Breast epithelium (tissue), 4 donors: ENCODE data around the gene EPHA4. TPM values are rescaled to one million over a fixed set of nuclear protein-coding genes. Genes with fewer than 3 reads are reported as not detected.

ENCODE experiments used
- DNase-seq, 2 donors: peaks; one replicate each; pipeline ENCODE4 v3.0.0-alpha.2; 2019; ENCODE audit warnings: low spot score in 2 of 2
- H3K27ac ChIP-seq, 2 donors: fragments of 200-600 bp; sonication (generic) in 1 of 2; one replicate each; pipeline ENCODE4 v1.5.1; 2016 to 2019; ENCODE audit warnings: mild to moderate bottlenecking in 1 of 2
- H3K27me3 ChIP-seq, 2 donors: fragments of 200-600 bp; sonication (generic) in 1 of 2; one replicate each; pipeline versions ENCODE4 v1.5.1 to v1.6.0; 2017 to 2019; ENCODE audit warnings: control low read depth in 1 of 2, mild to moderate bottlenecking in 1 of 2
- H3K36me3 ChIP-seq: fragments of 200-600 bp; one replicate; pipeline ENCODE4 v1.5.1; 2019
- H3K4me1 ChIP-seq, 2 donors: fragments of 200-600 bp; sonication (generic); one replicate each; pipeline ENCODE4 v1.5.1; 2016 to 2019; ENCODE audit warnings: control low read depth in 1 of 2
- H3K4me3 ChIP-seq, 3 donors: fragments of 200-600 bp; sonication (generic); 1 replicate in 2 of 3; 2 replicates in 1 of 3; pipeline ENCODE4 v1.5.1; 2016 to 2019; ENCODE audit warnings: mild to moderate bottlenecking in 3 of 3, moderate library complexity in 2 of 3
- H3K9me3 ChIP-seq, 2 donors: fragments of 200-600 bp; sonication (generic) in 1 of 2; one replicate each; pipeline ENCODE4 v1.5.1; 2016 to 2019; ENCODE audit warnings: control low read depth in 1 of 2
- POLR2A ChIP-seq: fragments of 450-650 bp; IDR thresholded peaks from one replicate; pipeline ENCODE4 v1.6.1; 2016; ENCODE audit warnings: antibody characterized with exemption, mild to moderate bottlenecking, moderate library complexity
- POLR2AphosphoS5 ChIP-seq, 3 donors: sonication (generic); formaldehyde crosslinking; IDR thresholded peaks; one replicate each; pipeline ENCODE4 v1.6.1; 2017; ENCODE audit warnings: antibody characterized with exemption in 3 of 3
- intact Hi-C: fragments of 100-400 bp; cut with DNase I; formaldehyde crosslinking; loops from one replicate; pipeline ENCODE4 v1.15.1; 2023; ENCODE audit warnings: low total_unique reads
- total RNA-seq, 3 donors: library from RNA; depleted of rRNA; stranded (reverse); fragments of >200 nt; gene quantifications; one replicate each; pipeline ENCODE4 v1.1.0, GENCODE V29; 2016
- TF ChIP-seq, protein P1 (sequence below), 3 donors: fragments of 450-650 bp; IDR thresholded peaks; one replicate each; pipeline ENCODE4 v1.5.1; 2016 to 2017; ENCODE audit warnings: antibody characterized with exemption in 3 of 3, mild to moderate bottlenecking in 3 of 3, moderate library complexity in 3 of 3

Gene EPHA4
- total RNA-seq, 3 donors from 2014 or later: 12.8 to 44.2 (median 18.6) TPM

DNA sequence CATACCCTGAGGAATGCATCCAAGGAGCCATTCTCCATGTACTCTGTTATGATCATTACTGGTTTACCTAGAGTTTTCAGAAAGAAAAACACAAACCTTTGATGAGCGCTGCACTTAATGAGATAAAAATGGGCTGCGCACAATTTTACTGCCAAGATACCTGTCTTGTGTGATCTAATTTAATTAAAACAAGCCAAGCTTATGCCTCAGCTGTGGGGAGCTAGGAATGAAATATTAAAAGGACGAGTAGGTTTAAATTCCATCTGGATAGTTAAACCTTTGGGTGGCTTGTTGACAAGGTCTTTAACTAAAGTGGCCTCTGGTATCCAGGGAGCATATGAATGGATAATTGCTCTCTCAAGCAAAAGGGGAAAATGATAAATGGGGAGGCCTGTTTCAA lies 135.0 kb downstream of the EPHA4 start:
- intact Hi-C loops: no loop called here
- DNase-seq: no peak
- TF ChIP-seq, protein P1, sequence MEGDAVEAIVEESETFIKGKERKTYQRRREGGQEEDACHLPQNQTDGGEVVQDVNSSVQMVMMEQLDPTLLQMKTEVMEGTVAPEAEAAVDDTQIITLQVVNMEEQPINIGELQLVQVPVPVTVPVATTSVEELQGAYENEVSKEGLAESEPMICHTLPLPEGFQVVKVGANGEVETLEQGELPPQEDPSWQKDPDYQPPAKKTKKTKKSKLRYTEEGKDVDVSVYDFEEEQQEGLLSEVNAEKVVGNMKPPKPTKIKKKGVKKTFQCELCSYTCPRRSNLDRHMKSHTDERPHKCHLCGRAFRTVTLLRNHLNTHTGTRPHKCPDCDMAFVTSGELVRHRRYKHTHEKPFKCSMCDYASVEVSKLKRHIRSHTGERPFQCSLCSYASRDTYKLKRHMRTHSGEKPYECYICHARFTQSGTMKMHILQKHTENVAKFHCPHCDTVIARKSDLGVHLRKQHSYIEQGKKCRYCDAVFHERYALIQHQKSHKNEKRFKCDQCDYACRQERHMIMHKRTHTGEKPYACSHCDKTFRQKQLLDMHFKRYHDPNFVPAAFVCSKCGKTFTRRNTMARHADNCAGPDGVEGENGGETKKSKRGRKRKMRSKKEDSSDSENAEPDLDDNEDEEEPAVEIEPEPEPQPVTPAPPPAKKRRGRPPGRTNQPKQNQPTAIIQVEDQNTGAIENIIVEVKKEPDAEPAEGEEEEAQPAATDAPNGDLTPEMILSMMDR (IDR thresholded peaks at IDR 0.05): no peak
- no peak for TF ChIP-seq POLR2A
- no peak for TF ChIP-seq POLR2AphosphoS5 (IDR thresholded peaks at IDR 0.05)
- Histone ChIP-seq H3K4me3 (no peak overlapping the region), H3K27me3 (no peaks in the 10 kb centered on the region), H3K4me1 (no peaks in the 10 kb centered on the region), H3K27ac (no peak overlapping the region), H3K36me3 (no peaks in the 10 kb centered on the region), H3K9me3 (no peaks in the 10 kb centered on the region)

DNA sequence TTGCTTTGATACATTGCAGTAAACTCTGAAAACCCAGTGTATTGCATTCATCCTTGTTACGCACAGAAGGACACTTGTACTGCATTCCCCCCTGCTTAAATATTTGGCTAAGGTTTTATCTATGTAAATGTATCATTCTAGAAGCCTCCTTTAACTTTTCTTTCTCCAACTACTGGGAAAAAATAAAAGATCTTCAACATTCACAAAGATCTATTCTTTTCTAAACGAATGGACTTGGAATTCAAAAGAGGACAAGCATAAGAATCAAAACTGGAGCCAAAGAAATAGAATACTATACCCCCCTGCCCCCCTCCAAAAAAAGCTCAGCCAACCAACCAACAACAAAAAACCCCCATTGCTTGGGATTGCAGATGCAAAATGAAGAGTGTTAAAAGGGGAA lies 136.9 kb downstream of the EPHA4 start:
- no peak overlapping the region for H3K27ac ChIP-seq

DNA sequence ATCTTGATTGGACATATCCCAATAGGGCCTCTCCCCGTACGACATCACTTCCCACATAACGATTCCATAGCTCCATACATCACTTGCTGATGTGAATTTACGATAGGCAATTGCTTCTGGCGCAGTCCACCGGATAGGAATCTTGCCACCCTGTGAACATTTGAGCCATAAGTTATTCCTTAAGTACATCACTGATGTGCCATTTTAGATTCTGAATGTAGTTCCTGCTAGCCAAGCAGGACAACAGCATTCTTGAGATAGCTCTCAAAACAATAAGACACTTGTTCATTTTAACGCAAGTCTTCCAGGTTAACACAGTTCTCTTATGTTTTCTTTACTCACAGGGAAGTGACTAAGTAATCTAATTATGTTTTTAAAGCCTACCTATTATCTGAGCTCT lies 138.0 kb downstream of the EPHA4 start:
- no peaks in the 10 kb centered on the region for H3K4me1 ChIP-seq
- H3K27ac ChIP-seq: peak overlapping the region in 1 of 2 donors; percentile 34
- DNase-seq: no peak
- H3K27me3 ChIP-seq: no peaks in the 10 kb centered on the region
- H3K9me3 ChIP-seq: no peaks in the 10 kb centered on the region
- TF ChIP-seq POLR2A (no peak), POLR2AphosphoS5 (IDR thresholded peaks at IDR 0.05) (no peak)
- TF ChIP-seq, protein P1 (IDR thresholded peaks at IDR 0.05): no peak
- H3K4me3 ChIP-seq: no peak overlapping the region
- no peaks in the 10 kb centered on the region for H3K36me3 ChIP-seq
- intact Hi-C loops: no loop called here

More for the DNA sequence above, 136.9 kb downstream of the EPHA4 start:
- intact Hi-C loops: no loop called here
- DNase-seq: no peak
- Histone ChIP-seq H3K4me1 (no peaks in the 10 kb centered on the region), H3K9me3 (no peaks in the 10 kb centered on the region), H3K36me3 (no peaks in the 10 kb centered on the region), H3K27me3 (no peaks in the 10 kb centered on the region), H3K4me3 (no peak overlapping the region)
- no peak for TF ChIP-seq POLR2AphosphoS5 (IDR thresholded peaks at IDR 0.05)
- TF ChIP-seq, protein P1 (IDR thresholded peaks at IDR 0.05): no peak
- no peak for TF ChIP-seq POLR2A

GRCh38 chr2:221431477-221431876 lies 140.6 kb downstream of the EPHA4 start:
- H3K4me3 ChIP-seq: no peak overlapping the region
- no peaks in the 10 kb centered on the region for H3K27me3 ChIP-seq
- no peak for DNase-seq
- intact Hi-C loops: no loop called here
- no peak overlapping the region for H3K27ac ChIP-seq
- TF ChIP-seq, protein P1 (IDR thresholded peaks at IDR 0.05): no peak
- TF ChIP-seq POLR2AphosphoS5 (IDR thresholded peaks at IDR 0.05): no peak
- TF ChIP-seq POLR2A: no peak
- H3K9me3 ChIP-seq: no peaks in the 10 kb centered on the region
- H3K36me3 ChIP-seq: no peaks in the 10 kb centered on the region
- H3K4me1 ChIP-seq: no peaks in the 10 kb centered on the region

- intact Hi-C loops: loop anchor here (5.0 kb wide), 1 partner anchor 322 kb away; no protein-coding TSS in a partner anchor
- TF ChIP-seq, protein P1 (IDR thresholded peaks at IDR 0.05): no peak
- TF ChIP-seq POLR2A: no peak
- TF ChIP-seq POLR2AphosphoS5 (IDR thresholded peaks at IDR 0.05): no peak
- Histone ChIP-seq H3K27me3 (no peaks in the 10 kb centered on the region), H3K9me3 (no peaks in the 10 kb centered on the region), H3K4me3 (no peak overlapping the region), H3K4me1 (no peaks in the 10 kb centered on the region), H3K36me3 (no peaks in the 10 kb centered on the region), H3K27ac (peak overlapping the region in 1 of 2 donors; percentile 45)
- peak in 1 of 2 donors; percentile 59 for DNase-seq
These were observed 142.2 kb downstream of the EPHA4 start for GRCh38 chr2:221429741-221430491.
